Measurements from ENCODE around the gene NCKAP5.

Gene NCKAP5

DNA sequence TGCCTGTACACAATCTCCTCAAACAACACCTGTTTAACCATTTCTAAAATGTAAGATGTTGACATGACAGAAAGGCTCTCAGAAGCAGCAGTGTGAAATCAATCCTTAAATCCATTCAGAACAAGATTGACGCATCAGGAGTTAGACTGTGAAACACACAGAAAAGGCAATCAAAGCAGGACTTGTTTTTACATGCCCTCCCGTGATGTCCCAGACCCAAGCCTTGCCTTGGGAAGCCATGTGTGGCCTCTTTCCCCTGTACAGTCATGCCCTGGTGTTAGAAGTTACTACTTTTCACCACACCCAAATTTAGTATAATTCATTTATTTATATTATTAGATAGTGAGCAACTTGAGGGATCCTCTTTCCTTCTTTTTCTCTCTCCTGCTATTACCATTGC is 115.7 kb downstream of the NCKAP5 start:
- no peak for DNase-seq

DNA sequence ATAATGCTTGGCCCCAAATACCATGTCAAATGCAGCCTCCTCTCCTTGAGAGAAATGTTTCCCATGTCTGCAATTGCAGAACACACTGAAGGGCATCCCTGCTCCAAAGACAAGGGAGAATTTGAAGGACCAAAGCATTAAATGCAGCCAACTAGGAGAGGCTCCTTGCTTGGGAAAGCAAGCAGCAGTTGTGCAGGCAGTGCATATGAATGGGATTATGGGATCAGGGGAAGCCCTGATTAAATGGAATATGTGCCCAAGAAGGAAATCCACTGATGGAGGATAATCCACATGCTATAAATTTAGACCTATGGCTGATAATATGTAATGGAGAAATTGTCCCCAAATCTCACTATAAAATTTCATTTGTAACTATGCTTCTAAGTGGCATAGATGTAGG is 116.1 kb downstream of the NCKAP5 start:
- no peak for DNase-seq

DNA sequence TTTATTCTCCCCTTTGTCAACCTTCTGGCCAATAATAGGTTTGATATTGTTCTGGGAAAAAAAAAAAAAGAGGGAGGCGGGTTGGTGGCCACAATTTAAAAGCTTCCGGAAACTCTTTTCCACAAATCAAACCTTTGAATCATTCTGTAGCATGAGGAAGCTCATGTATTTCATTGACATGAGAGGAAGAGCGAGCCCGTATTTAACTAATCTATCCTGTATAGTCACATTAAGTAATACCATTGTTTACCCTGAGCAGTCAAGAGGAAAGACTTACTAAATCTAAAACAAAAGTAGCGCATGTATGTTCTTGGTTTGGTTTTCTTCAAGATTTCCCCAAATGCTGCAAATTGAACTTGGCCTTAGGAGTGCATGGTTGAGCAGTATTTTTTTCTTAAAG is 120.1 kb downstream of the NCKAP5 start:
- no peak for DNase-seq

DNA sequence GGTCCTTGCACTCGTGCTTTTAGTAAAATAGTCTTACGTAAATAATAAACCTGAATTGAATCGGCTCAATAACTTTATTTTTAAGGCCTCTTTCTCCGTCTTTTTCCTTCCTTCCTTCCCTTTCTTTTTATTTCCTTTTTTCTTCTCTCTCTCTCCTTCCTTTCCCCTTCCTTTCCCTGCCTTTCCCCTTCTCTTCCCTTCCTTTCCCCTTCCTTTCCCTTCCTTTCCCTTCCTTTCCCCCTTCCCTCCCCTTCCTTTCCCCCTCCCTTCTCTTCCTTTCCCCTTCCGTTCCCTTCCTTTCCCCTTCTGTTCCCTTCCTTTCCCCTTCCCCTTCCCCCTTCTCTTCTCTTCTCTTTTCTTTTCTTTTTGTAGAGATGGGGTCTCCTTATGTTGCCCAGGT is 121.0 kb downstream of the NCKAP5 start:
- no peak for DNase-seq

DNA sequence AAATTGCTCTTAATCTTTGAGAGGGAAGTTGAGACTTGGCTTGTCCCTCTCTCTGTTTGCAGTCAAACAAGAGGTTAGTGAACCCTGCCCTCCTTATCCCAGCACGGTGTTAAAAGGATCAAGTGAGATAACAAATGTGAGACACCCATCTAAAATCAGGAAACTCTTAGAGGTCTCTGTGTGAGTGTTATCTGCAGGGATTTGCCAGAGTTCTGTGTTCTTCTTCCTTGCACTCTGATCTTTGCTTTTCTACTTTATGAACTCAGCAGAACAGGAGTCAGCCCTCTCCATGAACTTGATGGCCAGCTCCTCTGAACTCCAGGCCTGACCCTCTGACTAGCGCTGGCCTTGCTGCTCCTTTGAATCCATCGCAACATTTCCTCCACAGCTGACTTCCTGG is 123.8 kb downstream of the NCKAP5 start:
- DNase-seq: no peak

DNA sequence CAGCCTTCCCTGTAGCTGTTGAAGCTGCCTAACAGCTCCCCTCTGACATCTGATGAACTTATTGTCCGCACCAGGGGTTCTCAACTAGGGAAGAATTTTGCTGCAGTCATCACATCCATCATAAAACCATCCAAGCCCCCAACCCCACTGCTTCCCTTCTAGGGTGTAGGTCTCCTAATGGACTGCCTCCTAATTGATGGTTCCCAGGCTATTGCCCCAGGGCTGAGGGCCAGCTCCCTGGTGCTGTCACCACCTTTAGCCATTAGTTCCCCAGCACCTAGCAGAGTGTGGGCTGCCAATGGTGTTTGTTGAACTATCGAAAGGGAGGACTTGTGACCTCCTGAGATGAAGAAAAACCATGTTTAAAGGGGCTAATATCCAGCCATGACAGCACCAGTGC is 125.9 kb downstream of the NCKAP5 start:
- DNase-seq: no peak

DNA sequence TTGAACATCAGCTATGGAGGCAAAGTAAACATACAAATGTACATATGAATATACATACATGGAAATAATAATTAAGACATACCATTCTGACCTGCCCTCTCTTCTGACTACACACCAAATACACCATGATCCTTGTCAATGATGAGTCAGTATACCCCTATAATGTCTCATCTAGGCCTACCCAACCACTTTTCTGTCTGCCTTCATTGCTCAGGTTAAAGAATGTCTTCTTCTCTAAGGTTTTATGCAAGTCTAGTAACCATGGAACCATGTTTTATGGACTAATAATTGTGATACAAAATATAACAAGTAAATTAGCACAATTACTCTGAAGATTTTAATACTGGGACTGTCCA is 128.7 kb downstream of the NCKAP5 start:
- no peak for DNase-seq

DNA sequence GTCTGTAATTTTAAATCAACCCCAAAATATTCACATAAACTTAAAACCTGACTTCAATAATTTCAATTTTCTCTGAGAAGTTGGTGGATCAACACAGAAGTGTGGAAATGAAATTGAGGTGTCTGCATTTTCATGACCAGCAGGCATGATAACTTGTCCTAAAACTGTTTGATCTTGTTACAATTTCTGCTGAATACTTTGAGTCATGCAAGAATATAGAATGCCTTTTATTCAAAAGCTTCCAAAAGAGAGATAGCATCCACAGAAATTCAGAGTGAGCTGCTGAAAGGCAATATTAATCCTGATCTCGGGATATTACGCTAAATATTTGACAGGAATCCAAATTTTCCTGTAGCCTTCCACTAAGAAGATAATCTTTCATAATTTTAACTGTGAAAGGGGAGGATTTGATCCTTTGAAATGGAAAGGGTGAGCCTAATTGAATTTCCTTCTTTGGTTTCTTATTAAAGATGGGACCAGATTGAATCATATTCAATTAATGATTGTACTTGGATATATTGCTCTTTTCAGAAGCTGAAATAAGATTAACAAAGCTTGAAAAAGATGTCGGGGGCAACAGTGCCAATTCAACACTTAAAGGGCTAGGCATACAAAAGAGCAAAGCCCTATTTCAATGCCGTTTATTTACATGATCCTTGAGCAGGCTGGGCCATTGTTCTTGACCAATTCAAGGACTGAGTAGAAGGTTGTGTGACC is 129.3 kb downstream of the NCKAP5 start:
- no peak for DNase-seq

DNA sequence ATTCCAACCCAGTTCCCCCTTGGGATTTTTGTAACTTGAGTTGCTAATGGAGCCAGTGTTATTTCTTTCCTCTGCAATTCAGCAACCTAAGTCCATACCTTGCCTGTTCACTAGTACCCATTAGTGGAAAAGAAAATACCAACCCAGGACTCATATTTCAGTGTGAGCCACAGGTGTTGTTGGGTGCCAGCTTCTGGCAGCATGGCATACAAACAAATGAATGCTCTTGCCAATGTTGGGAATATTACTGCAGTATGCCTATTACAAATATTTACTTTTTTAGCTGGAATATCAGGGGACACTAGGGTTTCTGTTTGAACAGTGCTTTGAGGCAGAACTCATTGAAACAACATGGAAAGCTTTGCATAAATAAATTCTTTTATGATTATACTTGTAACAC is 130.2 kb downstream of the NCKAP5 start:
- no peak for DNase-seq

DNA sequence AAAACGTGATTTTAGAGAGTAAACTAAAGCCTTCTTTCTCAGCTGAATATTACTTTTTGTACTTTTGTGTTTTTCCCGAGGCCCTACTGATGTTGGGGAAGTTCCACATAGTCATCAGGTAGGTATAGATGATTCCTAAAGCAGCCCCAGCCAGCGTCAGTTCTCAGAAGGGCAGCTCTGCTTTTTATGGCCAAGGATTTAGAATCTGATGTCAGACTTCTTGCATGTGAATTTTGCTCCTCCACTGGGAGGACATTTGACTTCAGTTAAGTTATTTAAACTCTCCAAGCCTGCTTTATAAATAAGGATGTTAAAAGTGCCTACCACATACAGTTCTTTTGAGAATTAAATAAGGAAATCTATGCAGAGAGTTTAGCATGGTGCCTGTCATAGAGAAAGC is 130.8 kb downstream of the NCKAP5 start:
- DNase-seq: no peak

DNA sequence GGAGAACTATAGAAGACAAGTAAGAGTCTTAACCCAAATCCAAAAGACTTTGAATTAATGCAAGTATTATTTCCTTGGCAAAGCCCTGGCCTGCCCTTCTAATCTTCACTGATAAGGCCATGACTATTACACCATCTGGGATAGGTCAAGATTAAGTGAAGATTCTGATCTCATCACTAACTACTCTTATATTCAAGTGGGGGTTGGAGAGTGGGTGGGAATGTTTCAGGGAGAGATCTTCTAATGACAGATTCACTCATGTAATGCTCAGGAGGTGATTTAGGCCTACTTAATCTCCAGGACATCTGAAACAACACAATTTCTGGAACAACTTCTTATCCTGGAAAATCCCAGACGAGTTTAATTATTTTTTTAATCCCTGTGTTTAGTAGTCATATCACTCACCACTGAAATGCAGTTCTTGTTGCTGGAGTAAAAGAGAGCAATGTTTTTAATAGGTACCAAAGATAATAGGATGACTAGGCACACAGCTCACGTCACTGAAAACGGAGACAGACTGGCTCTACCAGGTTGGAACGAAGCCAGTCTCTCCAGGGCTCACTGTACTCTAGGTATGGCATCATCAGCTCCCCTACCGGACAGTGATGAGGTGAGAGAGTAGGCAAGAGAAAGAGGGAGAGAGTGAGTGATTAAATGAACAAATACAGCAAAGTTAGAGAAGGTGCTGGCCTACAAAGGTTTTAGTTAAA is 133.1 kb downstream of the NCKAP5 start:
- no peak for DNase-seq

DNA sequence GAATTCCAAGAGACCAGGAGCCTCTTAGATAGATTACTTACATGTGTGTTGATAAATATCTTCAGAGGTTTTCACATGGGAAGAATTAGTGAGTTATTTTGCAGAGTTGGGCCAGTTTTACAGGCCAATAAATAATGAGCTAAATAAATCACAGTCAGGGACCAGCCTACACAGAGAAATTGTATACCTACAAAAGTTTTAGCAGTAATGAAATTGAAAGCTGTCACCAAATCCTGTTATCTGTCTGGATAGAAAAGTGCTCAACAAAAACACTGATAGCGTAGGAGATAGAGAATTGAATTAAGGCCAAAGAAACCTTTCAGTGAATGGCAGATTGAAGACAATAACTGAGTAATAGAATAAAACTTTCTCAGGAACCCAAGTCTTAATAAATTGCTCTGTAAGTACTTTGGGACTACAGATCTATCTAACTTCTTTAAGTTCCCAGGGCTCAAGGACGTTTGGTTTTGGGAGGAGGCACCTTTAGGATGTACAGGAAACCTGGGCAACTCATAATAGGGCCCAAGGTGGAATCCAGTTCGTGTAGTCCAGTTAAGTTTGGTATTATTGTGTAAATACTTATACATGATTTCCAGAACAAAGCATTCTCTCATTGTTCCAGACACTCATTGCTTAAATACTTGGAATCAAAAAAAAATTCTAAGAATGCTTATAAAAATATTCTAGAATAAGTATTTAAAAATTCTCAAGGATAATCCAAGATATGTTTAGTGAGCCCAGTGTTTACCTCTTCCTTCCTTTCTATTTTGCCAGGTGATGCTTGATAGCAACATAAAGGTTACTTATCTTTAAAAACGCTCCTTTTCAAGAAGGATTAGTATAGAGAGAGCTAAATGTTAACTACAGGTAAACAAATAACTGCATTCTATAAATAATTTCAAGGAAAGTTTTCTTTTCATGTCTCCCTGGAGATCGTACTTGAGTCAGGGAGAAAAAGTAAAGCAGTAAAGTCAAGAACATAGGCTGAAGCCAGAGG is 134.5 kb downstream of the NCKAP5 start:
- no peak for DNase-seq

DNA sequence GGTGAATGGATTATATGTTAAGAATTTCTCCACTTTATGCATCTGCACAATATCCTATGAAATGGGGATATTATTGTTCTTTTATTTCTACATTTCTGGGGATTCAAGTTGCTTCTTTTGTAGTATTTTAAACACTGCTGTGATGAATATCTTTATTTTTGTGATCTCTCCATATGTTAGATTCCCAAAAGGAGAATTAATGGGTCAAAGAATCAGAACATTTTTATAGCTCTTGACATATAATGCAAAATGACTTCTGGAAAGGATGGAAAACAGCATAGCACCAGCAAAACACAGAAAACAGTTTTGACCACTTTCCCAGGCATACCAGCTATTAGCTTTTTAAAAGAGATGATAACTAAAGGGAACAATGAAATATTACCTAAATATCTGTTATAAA is 135.5 kb downstream of the NCKAP5 start:
- DNase-seq: no peak

DNA sequence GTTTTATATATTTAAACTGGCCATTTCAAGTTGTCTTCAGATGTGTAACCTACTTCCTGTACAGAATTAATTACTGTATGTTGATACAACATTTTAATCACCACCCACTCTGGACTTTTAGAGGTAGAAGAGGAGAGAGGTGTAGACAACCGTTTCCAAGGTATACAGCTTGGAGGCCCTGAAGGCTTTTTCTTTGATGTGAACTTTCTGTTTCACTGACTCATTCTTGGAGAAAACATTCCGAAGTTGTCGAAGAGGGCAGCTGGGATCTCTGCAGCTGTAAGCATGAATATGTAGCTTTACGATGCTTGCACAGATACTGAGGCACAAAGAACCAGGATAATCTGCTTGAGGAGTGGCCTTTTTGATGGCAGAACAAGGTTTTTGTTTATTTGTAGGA is 137.0 kb downstream of the NCKAP5 start:
- DNase-seq: no peak

DNA sequence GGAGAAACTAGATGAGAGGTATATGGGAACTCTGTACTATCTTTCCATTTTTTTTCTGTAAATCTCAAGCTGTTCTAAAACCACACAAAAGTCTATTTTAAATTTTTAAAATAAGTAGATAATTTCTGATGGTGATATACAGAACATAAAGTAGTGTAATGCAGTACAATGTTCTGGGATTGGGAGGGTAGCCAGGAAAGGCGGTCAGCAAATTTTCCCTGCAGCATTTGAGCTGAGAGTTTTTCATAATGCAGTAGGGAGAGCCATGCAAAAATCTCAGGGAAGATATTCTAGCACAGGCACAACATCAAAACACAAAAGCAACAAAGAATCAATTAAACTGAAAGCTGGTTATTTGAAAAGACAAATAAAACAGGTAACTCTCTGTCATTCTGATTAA is 141.5 kb downstream of the NCKAP5 start:
- DNase-seq: no peak

DNA sequence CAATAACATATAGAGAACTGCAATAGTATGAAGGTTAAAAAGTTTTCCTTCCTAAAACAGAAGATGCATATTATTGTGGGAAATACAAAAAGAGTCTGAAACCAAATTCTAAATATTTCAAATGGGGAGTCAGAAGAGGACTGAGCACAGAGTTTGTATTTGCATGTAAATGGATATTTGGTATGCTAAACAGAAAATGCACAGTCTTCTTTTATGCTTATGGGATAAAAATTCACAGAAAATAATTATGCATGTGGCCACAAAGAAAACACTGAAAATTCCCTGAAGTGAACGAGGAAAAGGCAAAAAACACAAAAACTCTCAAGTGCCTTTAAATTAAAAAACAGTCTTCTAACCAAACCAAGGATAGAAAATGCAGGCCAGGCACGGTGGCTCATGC is 142.7 kb downstream of the NCKAP5 start:
- DNase-seq: no peak

DNA sequence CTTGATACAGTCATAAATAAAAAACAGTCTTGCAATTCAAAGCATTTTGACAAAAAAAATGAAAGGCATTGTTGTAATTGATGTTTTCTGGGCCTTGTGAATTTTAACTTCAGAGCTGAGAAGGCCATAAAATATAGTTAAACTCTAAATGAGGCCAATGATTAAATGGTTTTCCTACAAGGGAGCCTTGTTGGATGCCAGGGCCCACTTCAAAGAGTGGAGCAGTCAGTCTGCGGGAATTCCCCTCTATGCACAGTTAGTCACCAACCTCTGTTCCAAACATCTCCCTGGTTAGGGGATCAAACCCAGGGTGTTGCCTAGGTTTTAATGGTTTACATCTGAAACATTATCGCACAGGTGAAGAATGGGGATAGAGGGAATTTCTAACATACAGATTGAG is 143.4 kb downstream of the NCKAP5 start:
- DNase-seq: no peak

DNA sequence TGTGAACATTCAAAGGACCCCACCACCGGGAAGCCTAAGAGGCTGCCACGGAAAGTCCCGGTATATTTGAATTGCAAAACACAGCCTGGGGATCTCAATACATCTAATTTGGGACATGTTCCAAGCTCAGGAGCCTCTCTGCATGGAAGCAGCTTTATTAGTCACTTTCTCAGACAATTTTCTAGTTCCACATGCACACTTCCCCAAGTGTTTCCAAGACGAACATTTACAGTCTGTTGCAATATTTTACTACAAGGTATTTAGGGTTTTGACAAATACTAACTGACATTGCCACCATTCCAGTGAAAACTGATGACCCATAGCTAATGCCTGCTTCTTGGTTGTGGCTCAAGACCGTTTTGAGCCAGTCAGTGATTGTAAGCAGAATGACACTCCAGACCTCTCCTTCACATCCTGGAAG is 145.3 kb downstream of the NCKAP5 start:
- no peak for DNase-seq

DNA sequence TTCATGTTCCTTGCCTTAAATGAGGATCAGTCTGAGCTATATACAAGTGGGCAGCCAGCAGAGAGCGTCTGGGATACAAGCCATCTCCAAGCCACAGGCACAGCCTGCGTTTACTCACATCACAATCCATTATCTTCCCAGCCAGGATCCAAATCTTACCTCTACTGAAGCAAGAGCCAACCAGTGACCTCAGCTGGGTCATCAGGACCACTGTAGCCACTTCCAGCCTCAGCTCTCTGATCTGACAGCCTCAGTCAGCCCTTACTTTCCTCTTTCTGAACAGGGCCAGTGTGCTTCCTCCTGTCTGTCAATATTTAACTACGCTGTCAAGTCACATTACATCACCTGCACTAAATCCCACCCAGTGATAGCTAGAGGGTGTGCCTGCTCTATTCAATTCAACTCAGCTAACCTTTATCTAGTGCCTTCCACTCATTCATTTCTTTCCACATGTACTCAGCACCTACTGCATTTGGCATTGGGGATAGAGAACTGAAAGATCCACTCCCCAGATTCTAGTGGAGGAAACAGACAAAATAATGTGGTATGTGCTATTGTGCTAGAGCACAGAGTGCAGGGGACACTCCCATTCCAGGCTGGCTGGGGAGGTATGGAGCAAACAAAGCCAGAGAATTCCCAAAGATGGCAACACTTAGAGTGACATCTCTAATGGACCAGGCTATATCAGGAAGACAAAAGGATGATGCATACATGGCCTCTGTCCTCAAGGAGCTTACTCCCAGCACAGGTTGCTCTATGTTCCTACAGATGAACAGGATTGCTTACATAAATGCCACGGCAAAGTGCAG is 146.5 kb downstream of the NCKAP5 start:
- DNase-seq: no peak

DNA sequence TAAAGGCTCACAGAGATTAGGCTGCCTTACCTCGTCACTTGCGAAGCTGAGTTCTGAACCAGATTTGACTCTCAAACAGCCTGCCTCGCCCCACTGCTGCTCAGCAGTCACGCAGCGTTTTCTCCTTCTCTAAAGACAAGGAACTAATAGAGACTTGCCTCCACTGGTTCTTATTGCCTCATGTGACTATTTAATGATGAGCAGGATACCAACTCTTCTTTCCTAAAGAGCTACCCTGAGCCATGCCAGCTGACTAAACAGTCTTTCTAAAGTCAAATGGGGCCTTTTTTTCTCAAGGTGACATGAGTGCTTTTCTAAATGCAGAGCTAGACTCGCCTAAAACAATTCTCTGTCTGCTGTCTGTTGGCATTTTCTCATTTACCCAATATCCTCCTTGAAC is 147.5 kb downstream of the NCKAP5 start:
- no peak for DNase-seq

DNA sequence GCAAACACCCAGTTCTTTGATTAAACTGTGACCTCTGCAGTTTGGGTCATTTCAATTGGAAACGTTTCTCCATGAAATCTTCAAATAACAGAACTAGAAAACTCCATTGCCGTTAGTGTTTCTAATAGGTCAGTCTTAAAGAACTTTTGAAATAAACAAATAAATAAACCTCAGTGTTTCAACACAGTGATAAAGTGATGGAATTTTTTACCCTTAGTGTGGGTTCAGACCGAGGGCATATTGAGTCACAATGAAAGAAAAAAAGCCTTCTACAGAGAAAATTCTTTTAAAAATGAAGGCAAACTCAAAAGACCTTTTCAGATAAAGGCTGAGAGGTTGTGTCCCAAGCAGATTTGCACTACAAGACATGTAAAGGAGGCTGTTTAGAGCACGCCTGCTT is 149.6 kb downstream of the NCKAP5 start:
- DNase-seq: no peak

DNA sequence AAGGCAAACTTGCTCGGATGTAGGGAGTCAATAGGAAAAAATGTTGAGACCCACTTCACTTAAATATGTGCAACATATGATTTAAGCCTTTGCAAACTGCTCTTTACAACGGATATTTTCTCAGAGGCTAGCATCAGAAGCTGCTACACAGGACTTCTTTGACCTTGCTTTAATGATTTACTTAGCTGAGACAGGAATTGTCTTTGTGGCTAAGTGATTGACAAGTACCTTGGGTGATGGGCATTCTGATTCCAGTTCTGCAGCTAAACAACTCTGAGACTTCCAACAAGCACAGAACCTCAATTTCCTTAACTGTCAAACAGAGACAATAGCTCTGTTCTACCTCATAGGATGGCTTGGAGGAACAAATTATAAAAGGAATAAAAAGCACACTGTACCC is 150.2 kb downstream of the NCKAP5 start:
- no peak for DNase-seq

DNA sequence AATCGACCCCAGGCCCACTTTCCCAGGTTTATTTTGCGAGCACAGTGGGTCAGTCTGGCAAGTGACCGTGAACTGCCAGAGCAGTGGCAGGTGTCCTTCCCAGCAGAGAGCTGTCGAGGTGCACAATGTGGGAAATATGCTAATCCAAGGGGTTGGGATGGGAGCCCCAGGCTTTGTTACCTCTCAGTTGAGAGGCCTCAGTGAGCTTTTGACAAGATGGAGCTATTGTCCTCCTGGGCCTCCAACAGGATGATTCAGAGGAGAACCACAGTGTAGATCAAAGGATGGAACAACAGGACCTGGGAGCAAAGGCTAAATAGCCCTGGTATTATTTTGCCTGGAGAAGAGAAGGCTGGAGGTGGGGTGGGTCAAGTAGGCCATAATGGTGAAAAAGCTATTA is 150.8 kb downstream of the NCKAP5 start:
- DNase-seq: no peak

All from hematopoietic multipotent progenitor cell treated with erythropoietin and hydrocortisone succinate and interleukin-3 and kit ligand, for 8 days (in vitro differentiated cells).